Measurements from ENCODE around the gene EFCAB14. TPM values are rescaled to one million over a fixed set of nuclear protein-coding genes. Genes with fewer than 3 reads are reported as not detected.

EFCAB14 gene
- polyA plus RNA-seq, 1 donor from 2014 or later = 7.6 TPM

GRCh38 chr1:46645815-46646214 lies 73.1 kb downstream of the EFCAB14 start:
- Histone ChIP-seq H3K9me3 (ENCODE audit: low read length) (peaks cover 6% of the 10 kb centered on the region), H2AFZ (ENCODE audit: low read depth, low read length) (no peak overlapping the region), H3K36me3 (ENCODE audit: insufficient read depth, low read length) (peaks cover 23% of the 10 kb centered on the region), H3K9ac (ENCODE audit: low read length) (no peak overlapping the region), H3K4me2 (ENCODE audit: low read length) (no peak overlapping the region), H3F3A (ENCODE audit: insufficient read depth, low read length, poor library complexity, severe bottlenecking) (no peaks in the 10 kb centered on the region), H4K20me1 (ENCODE audit: insufficient read depth) (no peaks in the 10 kb centered on the region), H3K79me2 (replicated peaks; ENCODE audit: insufficient read depth, low read length) (no peaks in the 10 kb centered on the region), H3K4me3 (ENCODE audit: low read length) (no peak overlapping the region), H3K27ac (ENCODE audit: low read length) (no peak overlapping the region), H3K9me2 (ENCODE audit: insufficient read depth, low read length) (no peaks in the 10 kb centered on the region), H3K27me3 (ENCODE audit: insufficient read depth, low read depth, low read length) (no peaks in the 10 kb centered on the region)
- TF ChIP-seq CTCF (IDR thresholded peaks at IDR 0.05; ENCODE audit: poor library complexity, severe bottlenecking) = no peak

- Histone ChIP-seq H3K27me3 (ENCODE audit: insufficient read depth, low read depth, low read length) (no peaks in the 10 kb centered on the region), H3K9me2 (ENCODE audit: insufficient read depth, low read length) (no peaks in the 10 kb centered on the region), H2AFZ (ENCODE audit: low read depth, low read length) (no peak overlapping the region), H3K9ac (ENCODE audit: low read length) (no peak overlapping the region), H3K36me3 (ENCODE audit: insufficient read depth, low read length) (peaks cover 8% of the 10 kb centered on the region), H4K20me1 (ENCODE audit: insufficient read depth) (no peaks in the 10 kb centered on the region), H3K4me2 (ENCODE audit: low read length) (no peak overlapping the region), H3K9me3 (ENCODE audit: low read length) (no peaks in the 10 kb centered on the region), H3K27ac (ENCODE audit: low read length) (no peak overlapping the region), H3K79me2 (replicated peaks; ENCODE audit: insufficient read depth, low read length) (no peaks in the 10 kb centered on the region), H3F3A (ENCODE audit: insufficient read depth, low read length, poor library complexity, severe bottlenecking) (no peaks in the 10 kb centered on the region), H3K4me3 (ENCODE audit: low read length) (no peak overlapping the region)
- TF ChIP-seq MXI1 (conservative IDR thresholded peaks at IDR 0.05; ENCODE audit: poor library complexity, severe bottlenecking) = no peak
- TF ChIP-seq CTCF (IDR thresholded peaks at IDR 0.05; ENCODE audit: poor library complexity, severe bottlenecking) = no peak
- TF ChIP-seq SMC3 (conservative IDR thresholded peaks at IDR 0.05; ENCODE audit: poor library complexity) = no peak
- TF ChIP-seq EP300 (conservative IDR thresholded peaks at IDR 0.05; ENCODE audit: poor library complexity, severe bottlenecking) = no peak
- TF ChIP-seq POLR2AphosphoS5 (IDR thresholded peaks at IDR 0.05) = no peak
- no peak for TF ChIP-seq RAD21 (conservative IDR thresholded peaks at IDR 0.05)
- no peak for TF ChIP-seq EZH2 (IDR thresholded peaks at IDR 0.05; ENCODE audit: borderline replicate concordance, insufficient read depth, low read length, poor library complexity, severe bottlenecking)
- no peak for TF ChIP-seq REST (IDR thresholded peaks at IDR 0.05; ENCODE audit: borderline replicate concordance)
- TF ChIP-seq TAF1 (IDR thresholded peaks at IDR 0.05; ENCODE audit: low read depth) = no peak
These were observed 75.5 kb downstream of the EFCAB14 start for GRCh38 chr1:46643368-46643775.

Measured in neural cell (in vitro differentiated cells).